Suprapubic skin (tissue), 4 donors: ENCODE data around the gene MGAM2. TPM values are rescaled to one million over a fixed set of nuclear protein-coding genes. Genes with fewer than 3 reads are reported as not detected.

Experiments
- DNase-seq, 2 donors: peaks; one replicate each; pipeline ENCODE4 v3.0.0-alpha.2; 2019; ENCODE audit warnings: low spot score in 2 of 2
- H3K27ac ChIP-seq: fragments of 200-600 bp; sonication (generic); one replicate; pipeline ENCODE4 v1.5.1; 2019
- H3K27me3 ChIP-seq: fragments of 200-600 bp; sonication (generic); one replicate; pipeline ENCODE4 v1.5.1; 2019
- H3K36me3 ChIP-seq: fragments of 200-600 bp; sonication (generic); one replicate; pipeline ENCODE4 v1.5.1; 2019
- H3K4me1 ChIP-seq: fragments of 200-600 bp; sonication (generic); one replicate; pipeline ENCODE4 v1.5.1; 2019
- H3K4me3 ChIP-seq: fragments of 200-600 bp; sonication (generic); one replicate; pipeline ENCODE4 v1.5.1; 2019; ENCODE audit warnings: mild to moderate bottlenecking
- H3K9me3 ChIP-seq: fragments of 200-600 bp; sonication (generic); one replicate; pipeline ENCODE4 v1.5.1; 2019
- CTCF ChIP-seq, 2 donors: fragments of 200-600 bp in 1 of 2; fragments of 450-650 bp in 1 of 2; sonication (generic) in 1 of 2; IDR thresholded peaks; one replicate each; pipeline ENCODE4 v1.5.1; 2016 to 2019; ENCODE audit warnings: antibody characterized with exemption in 2 of 2, mild to moderate bottlenecking in 1 of 2, moderate library complexity in 1 of 2
- EP300 ChIP-seq: sonication (generic); formaldehyde crosslinking; IDR thresholded peaks from one replicate; pipeline ENCODE4 v1.6.1; 2017; ENCODE audit warnings: antibody characterized with exemption
- POLR2A ChIP-seq, 2 donors: fragments of 450-650 bp; IDR thresholded peaks; one replicate each; pipeline ENCODE4 v1.6.1; 2017; ENCODE audit warnings: antibody characterized with exemption in 2 of 2, mild to moderate bottlenecking in 2 of 2, moderate library complexity in 2 of 2
- POLR2AphosphoS5 ChIP-seq, 3 donors: sonication (generic); formaldehyde crosslinking; IDR thresholded peaks; one replicate each; pipeline ENCODE4 v1.6.1; 2017; ENCODE audit warnings: antibody characterized with exemption in 3 of 3
- WGBS: methylation state at CpG from one replicate; pipeline ENCODE4 v1.1.5; 2018; 5-methylcytosine and 5-hydroxymethylcytosine counted together
- total RNA-seq, 4 donors: library from RNA; depleted of rRNA; stranded (reverse); fragments of >200 nt; gene quantifications; one replicate each; pipeline ENCODE4 v1.1.0, GENCODE V29; 2016

MGAM2 gene
- total RNA-seq: under 1 TPM in 3 of 4 donors, not detected in 1; 0.11 to 0.97 (median 0.47) TPM

- Histone ChIP-seq H3K27ac (no peak within 1 kb of the TSS), H3K36me3 (no peaks in the 10 kb centered on the region), H3K9me3 (no peaks in the 10 kb centered on the region), H3K4me1 (no peaks in the 10 kb centered on the region), H3K27me3 (no peaks in the 10 kb centered on the region), H3K4me3 (no peak within 1 kb of the TSS)
- DNase-seq: no peak
- 48% methylated on average over 4 of the region's 4 CpGs for WGBS
- TF ChIP-seq EP300 (no peak), POLR2A (IDR thresholded peaks at IDR 0.05) (no peak), POLR2AphosphoS5 (IDR thresholded peaks at IDR 0.05) (no peak), CTCF (IDR thresholded peaks at IDR 0.05) (no peak)
Observed at GRCh38 chr7:142111499-142111898, at the start of gene MGAM2. Gene MGAM2, plus strand, starts transcription at chr7:142111718. Its CDS starts 5,156 bp downstream, at chr7:142116874.

- H3K4me1 ChIP-seq: no peaks in the 10 kb centered on the region
- 65% methylated on average over 12 of the region's 12 CpGs for WGBS
- no peak for DNase-seq
- H3K27me3 ChIP-seq: no peaks in the 10 kb centered on the region
- no peaks in the 10 kb centered on the region for H3K9me3 ChIP-seq
- no peak overlapping the region for H3K4me3 ChIP-seq
- H3K36me3 ChIP-seq: no peaks in the 10 kb centered on the region
- H3K27ac ChIP-seq: no peak overlapping the region
- TF ChIP-seq EP300: no peak
- no peak for TF ChIP-seq POLR2AphosphoS5 (IDR thresholded peaks at IDR 0.05)
- no peak for TF ChIP-seq POLR2A (IDR thresholded peaks at IDR 0.05)
- TF ChIP-seq CTCF (IDR thresholded peaks at IDR 0.05): no peak
Observed at GRCh38 chr7:142063551-142064442, 47.7 kb upstream of the MGAM2 start.

GRCh38 chr7:142066536-142066935 is 45.0 kb upstream of the MGAM2 start:
- WGBS: 93% methylated on average over 8 of the region's 8 CpGs
- DNase-seq: no peak
- TF ChIP-seq CTCF (IDR thresholded peaks at IDR 0.05): no peak
- no peak for TF ChIP-seq EP300
- no peak for TF ChIP-seq POLR2AphosphoS5 (IDR thresholded peaks at IDR 0.05)
- no peak for TF ChIP-seq POLR2A (IDR thresholded peaks at IDR 0.05)

GRCh38 chr7:142077762-142078161 is 33.8 kb upstream of the MGAM2 start:
- no peak overlapping the region for H3K27ac ChIP-seq
- WGBS: 89% methylated on average over 4 of the region's 4 CpGs
- H3K27me3 ChIP-seq: no peaks in the 10 kb centered on the region
- no peaks in the 10 kb centered on the region for H3K9me3 ChIP-seq
- H3K4me3 ChIP-seq: no peak overlapping the region
- H3K4me1 ChIP-seq: no peaks in the 10 kb centered on the region
- TF ChIP-seq CTCF (IDR thresholded peaks at IDR 0.05) (no peak), POLR2AphosphoS5 (IDR thresholded peaks at IDR 0.05) (no peak), POLR2A (IDR thresholded peaks at IDR 0.05) (no peak), EP300 (no peak)
- no peak for DNase-seq
- no peaks in the 10 kb centered on the region for H3K36me3 ChIP-seq

More at GRCh38 chr7:142066536-142066935, 45.0 kb upstream of the MGAM2 start:
- Histone ChIP-seq H3K36me3 (no peaks in the 10 kb centered on the region), H3K4me3 (no peak overlapping the region), H3K9me3 (no peaks in the 10 kb centered on the region), H3K27ac (no peak overlapping the region), H3K4me1 (no peaks in the 10 kb centered on the region), H3K27me3 (no peaks in the 10 kb centered on the region)

- Histone ChIP-seq H3K9me3 (no peaks in the 10 kb centered on the region), H3K27me3 (no peaks in the 10 kb centered on the region), H3K36me3 (no peaks in the 10 kb centered on the region), H3K4me3 (no peak overlapping the region), H3K4me1 (no peaks in the 10 kb centered on the region), H3K27ac (no peak overlapping the region)
- TF ChIP-seq POLR2AphosphoS5 (IDR thresholded peaks at IDR 0.05): no peak
- TF ChIP-seq POLR2A (IDR thresholded peaks at IDR 0.05): no peak
- TF ChIP-seq EP300: no peak
- no peak for TF ChIP-seq CTCF (IDR thresholded peaks at IDR 0.05)
- 87% methylated on average over 1 of the region's 1 CpG for WGBS
- DNase-seq: no peak
Observed at GRCh38 chr7:142083605-142084004, 27.9 kb upstream of the MGAM2 start.
